ENCODE data around the gene CHAD. TPM values are rescaled to one million over a fixed set of nuclear protein-coding genes. Genes with fewer than 3 reads are reported as not detected.
"Not testable (repeated sequence)": the region's sequence is repeated elsewhere in the genome, so short reads cannot be mapped to it uniquely, and the experiment has no call there.

CHAD gene
- polyA plus RNA-seq, 1 donor from 2014 or later = not detected

DNA sequence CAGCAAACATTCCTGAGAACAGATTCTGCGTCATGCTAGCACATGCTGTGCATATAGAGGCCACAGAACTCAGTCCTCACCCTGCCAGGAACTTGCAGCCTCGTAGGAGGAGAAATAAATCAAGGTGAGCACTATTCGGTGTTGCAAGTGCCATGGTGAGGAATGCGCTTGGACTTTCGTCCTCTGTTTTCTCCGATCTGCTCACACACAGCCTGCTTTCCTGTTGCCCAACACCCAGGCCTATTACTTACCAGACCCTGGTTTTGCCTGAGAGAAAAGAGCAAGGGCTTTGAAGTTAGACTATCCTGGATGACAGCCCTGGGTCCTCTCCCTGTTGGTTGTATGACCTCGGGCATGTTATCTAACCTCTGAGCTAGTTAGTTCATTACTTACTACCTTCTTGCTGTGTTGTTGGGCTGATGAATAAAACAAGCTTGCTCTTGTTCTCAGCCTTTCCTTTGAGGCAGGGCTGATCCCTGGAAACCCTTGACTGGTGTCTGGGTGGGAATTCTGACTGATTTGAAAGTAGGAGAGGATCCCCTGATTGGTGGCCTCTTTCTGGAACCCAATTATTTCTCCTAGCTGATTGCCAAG is 39.8 kb downstream of the CHAD start:
- H3K4me3 ChIP-seq (ENCODE audit: low read length) = no peak overlapping the region
- no peaks in the 10 kb centered on the region for H3K9me3 ChIP-seq (ENCODE audit: low read length)
- peaks cover 7% of the 10 kb centered on the region for H3K27me3 ChIP-seq (ENCODE audit: insufficient read depth, low read depth, low read length)
- no peaks in the 10 kb centered on the region for H3F3A ChIP-seq (ENCODE audit: insufficient read depth, low read length, poor library complexity, severe bottlenecking)
- H2AFZ ChIP-seq (ENCODE audit: low read depth, low read length) = no peak overlapping the region
- H3K4me2 ChIP-seq (ENCODE audit: low read length) = no peak overlapping the region
- no peaks in the 10 kb centered on the region for H3K36me3 ChIP-seq (ENCODE audit: insufficient read depth, low read length)
- H3K79me2 ChIP-seq (replicated peaks; ENCODE audit: insufficient read depth, low read length) = no peaks in the 10 kb centered on the region
- no peak for TF ChIP-seq MXI1 (conservative IDR thresholded peaks at IDR 0.05; ENCODE audit: poor library complexity, severe bottlenecking)
- TF ChIP-seq SMC3 (conservative IDR thresholded peaks at IDR 0.05; ENCODE audit: poor library complexity) = no peak
- no peak for TF ChIP-seq TAF1 (IDR thresholded peaks at IDR 0.05; ENCODE audit: low read depth)
- TF ChIP-seq, protein P1, sequence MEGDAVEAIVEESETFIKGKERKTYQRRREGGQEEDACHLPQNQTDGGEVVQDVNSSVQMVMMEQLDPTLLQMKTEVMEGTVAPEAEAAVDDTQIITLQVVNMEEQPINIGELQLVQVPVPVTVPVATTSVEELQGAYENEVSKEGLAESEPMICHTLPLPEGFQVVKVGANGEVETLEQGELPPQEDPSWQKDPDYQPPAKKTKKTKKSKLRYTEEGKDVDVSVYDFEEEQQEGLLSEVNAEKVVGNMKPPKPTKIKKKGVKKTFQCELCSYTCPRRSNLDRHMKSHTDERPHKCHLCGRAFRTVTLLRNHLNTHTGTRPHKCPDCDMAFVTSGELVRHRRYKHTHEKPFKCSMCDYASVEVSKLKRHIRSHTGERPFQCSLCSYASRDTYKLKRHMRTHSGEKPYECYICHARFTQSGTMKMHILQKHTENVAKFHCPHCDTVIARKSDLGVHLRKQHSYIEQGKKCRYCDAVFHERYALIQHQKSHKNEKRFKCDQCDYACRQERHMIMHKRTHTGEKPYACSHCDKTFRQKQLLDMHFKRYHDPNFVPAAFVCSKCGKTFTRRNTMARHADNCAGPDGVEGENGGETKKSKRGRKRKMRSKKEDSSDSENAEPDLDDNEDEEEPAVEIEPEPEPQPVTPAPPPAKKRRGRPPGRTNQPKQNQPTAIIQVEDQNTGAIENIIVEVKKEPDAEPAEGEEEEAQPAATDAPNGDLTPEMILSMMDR (IDR thresholded peaks at IDR 0.05; ENCODE audit: poor library complexity, severe bottlenecking) = no peak
- TF ChIP-seq, protein P2, sequence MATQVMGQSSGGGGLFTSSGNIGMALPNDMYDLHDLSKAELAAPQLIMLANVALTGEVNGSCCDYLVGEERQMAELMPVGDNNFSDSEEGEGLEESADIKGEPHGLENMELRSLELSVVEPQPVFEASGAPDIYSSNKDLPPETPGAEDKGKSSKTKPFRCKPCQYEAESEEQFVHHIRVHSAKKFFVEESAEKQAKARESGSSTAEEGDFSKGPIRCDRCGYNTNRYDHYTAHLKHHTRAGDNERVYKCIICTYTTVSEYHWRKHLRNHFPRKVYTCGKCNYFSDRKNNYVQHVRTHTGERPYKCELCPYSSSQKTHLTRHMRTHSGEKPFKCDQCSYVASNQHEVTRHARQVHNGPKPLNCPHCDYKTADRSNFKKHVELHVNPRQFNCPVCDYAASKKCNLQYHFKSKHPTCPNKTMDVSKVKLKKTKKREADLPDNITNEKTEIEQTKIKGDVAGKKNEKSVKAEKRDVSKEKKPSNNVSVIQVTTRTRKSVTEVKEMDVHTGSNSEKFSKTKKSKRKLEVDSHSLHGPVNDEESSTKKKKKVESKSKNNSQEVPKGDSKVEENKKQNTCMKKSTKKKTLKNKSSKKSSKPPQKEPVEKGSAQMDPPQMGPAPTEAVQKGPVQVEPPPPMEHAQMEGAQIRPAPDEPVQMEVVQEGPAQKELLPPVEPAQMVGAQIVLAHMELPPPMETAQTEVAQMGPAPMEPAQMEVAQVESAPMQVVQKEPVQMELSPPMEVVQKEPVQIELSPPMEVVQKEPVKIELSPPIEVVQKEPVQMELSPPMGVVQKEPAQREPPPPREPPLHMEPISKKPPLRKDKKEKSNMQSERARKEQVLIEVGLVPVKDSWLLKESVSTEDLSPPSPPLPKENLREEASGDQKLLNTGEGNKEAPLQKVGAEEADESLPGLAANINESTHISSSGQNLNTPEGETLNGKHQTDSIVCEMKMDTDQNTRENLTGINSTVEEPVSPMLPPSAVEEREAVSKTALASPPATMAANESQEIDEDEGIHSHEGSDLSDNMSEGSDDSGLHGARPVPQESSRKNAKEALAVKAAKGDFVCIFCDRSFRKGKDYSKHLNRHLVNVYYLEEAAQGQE (IDR thresholded peaks at IDR 0.05; ENCODE audit: borderline replicate concordance) = no peak
- TF ChIP-seq EZH2 (IDR thresholded peaks at IDR 0.05; ENCODE audit: borderline replicate concordance, insufficient read depth, low read length, poor library complexity, severe bottlenecking) = no peak
- no peak for TF ChIP-seq POLR2AphosphoS5 (IDR thresholded peaks at IDR 0.05)
- no peak for TF ChIP-seq EP300 (conservative IDR thresholded peaks at IDR 0.05; ENCODE audit: poor library complexity, severe bottlenecking)
- TF ChIP-seq RAD21 (conservative IDR thresholded peaks at IDR 0.05) = no peak
- H3K9me2 ChIP-seq (ENCODE audit: insufficient read depth, low read length) = no peaks in the 10 kb centered on the region
- H4K20me1 ChIP-seq (ENCODE audit: insufficient read depth) = no peaks in the 10 kb centered on the region
- no peak overlapping the region for H3K27ac ChIP-seq (ENCODE audit: low read length)
- H3K9ac ChIP-seq (ENCODE audit: low read length) = no peak overlapping the region

DNA sequence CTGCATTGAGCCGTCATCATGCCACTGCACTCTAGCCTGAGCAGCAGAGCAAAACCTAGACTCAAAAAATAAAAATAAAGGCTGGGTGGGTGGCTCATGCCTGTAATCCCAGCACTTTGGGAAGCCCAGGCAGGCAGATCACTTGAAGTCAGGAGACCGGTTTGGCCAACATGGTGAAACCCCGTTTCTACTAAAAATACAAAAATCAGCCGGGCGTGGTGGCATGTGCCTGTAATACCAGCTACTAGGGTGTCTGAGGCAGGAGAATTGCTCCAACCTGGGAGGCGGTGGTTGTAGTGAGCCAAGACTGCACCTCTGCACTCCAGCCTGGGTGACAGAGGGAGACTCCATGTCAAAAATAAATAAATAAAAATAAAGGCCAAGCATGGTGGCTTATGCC is 40.6 kb downstream of the CHAD start:
- not testable (repeated sequence) for H3K9me2 ChIP-seq (ENCODE audit: insufficient read depth, low read length); H3K9me3 ChIP-seq (ENCODE audit: low read length); H4K20me1 ChIP-seq (ENCODE audit: insufficient read depth); H3K4me2 ChIP-seq (ENCODE audit: low read length); H3K4me3 ChIP-seq (ENCODE audit: low read length); H3K9ac ChIP-seq (ENCODE audit: low read length); H3K79me2 ChIP-seq (replicated peaks; ENCODE audit: insufficient read depth, low read length); H2AFZ ChIP-seq (ENCODE audit: low read depth, low read length); H3K27ac ChIP-seq (ENCODE audit: low read length); H3K27me3 ChIP-seq (ENCODE audit: insufficient read depth, low read depth, low read length); H3K36me3 ChIP-seq (ENCODE audit: insufficient read depth, low read length); H3F3A ChIP-seq (ENCODE audit: insufficient read depth, low read length, poor library complexity, severe bottlenecking)

All from neural cell (in vitro differentiated cells).